ENCODE results near the gene SGCD.

SGCD gene

GRCh38 chr5:156618601-156619000, 291.6 kb downstream of the SGCD start:
- TF ChIP-seq POLR2AphosphoS5 (IDR thresholded peaks at IDR 0.05; ENCODE audit: borderline replicate concordance, low read depth, low read length) (no peak), EZH2 (IDR thresholded peaks at IDR 0.05) (no peak), FOXP2 (optimal IDR thresholded peaks at IDR 0.05; ENCODE audit: control extremely low read depth, extremely low read length, insufficient read depth) (no peak)

DNA sequence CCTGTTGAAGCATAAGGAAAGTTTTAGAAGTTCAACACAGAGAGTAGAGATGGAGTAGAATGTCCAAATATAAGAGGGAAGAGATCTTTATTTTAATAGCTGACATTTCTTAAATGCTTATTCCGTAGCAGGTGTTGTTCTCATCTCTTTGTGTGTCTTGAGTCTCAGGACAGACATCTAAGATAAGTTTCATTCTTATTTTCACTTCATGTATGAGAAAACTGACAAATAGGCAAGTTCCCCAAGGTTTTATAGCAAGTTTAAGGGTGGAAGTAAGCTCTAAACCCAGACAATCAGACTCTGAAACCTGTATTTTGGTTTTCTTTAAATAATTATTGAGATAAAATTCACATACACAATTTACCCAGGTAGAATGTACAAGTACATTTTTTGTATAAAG, 294.8 kb downstream of the SGCD start:
- no peak for TF ChIP-seq POLR2AphosphoS5 (IDR thresholded peaks at IDR 0.05; ENCODE audit: borderline replicate concordance, low read depth, low read length)
- no peak for TF ChIP-seq EZH2 (IDR thresholded peaks at IDR 0.05)
- no peak for TF ChIP-seq FOXP2 (optimal IDR thresholded peaks at IDR 0.05; ENCODE audit: control extremely low read depth, extremely low read length, insufficient read depth)

More at GRCh38 chr5:156618601-156619000, 291.6 kb downstream of the SGCD start:
- H3K27ac ChIP-seq: no peak overlapping the region
- H3K4me3 ChIP-seq: no peak overlapping the region
- no peak overlapping the region for H3K9ac ChIP-seq (ENCODE audit: insufficient read length)
- no peaks in the 10 kb centered on the region for H3K9me3 ChIP-seq (ENCODE audit: low read depth, low read length)
- no peaks in the 10 kb centered on the region for H3K36me3 ChIP-seq (ENCODE audit: insufficient read depth, low read length)
- DNase-seq (ENCODE audit: low read depth, low spot score): no peak

GRCh38 chr5:156623381-156624040, 296.5 kb downstream of the SGCD start:
- no peak overlapping the region for H3K4me3 ChIP-seq
- H3K36me3 ChIP-seq (ENCODE audit: insufficient read depth, low read length): no peaks in the 10 kb centered on the region
- H3K9me3 ChIP-seq (ENCODE audit: low read depth, low read length): no peaks in the 10 kb centered on the region
- DNase-seq (ENCODE audit: low read depth, low spot score): no peak
- TF ChIP-seq EZH2 (IDR thresholded peaks at IDR 0.05): no peak
- H3K27ac ChIP-seq: no peak overlapping the region
- H3K9ac ChIP-seq (ENCODE audit: insufficient read length): no peak overlapping the region

More for the DNA sequence above, 294.8 kb downstream of the SGCD start:
- DNase-seq (ENCODE audit: low read depth, low spot score): no peak
- H3K9me3 ChIP-seq (ENCODE audit: low read depth, low read length): no peaks in the 10 kb centered on the region
- H3K36me3 ChIP-seq (ENCODE audit: insufficient read depth, low read length): no peaks in the 10 kb centered on the region
- no peak overlapping the region for H3K27ac ChIP-seq
- H3K9ac ChIP-seq (ENCODE audit: insufficient read length): no peak overlapping the region
- H3K4me3 ChIP-seq: no peak overlapping the region

- Histone ChIP-seq H3K36me3 (ENCODE audit: insufficient read depth, low read length) (no peaks in the 10 kb centered on the region), H3K9ac (ENCODE audit: insufficient read length) (no peak overlapping the region), H3K9me3 (ENCODE audit: low read depth, low read length) (no peaks in the 10 kb centered on the region), H3K27ac (no peak overlapping the region), H3K4me3 (no peak overlapping the region)
- no peak for DNase-seq (ENCODE audit: low read depth, low spot score)
- TF ChIP-seq POLR2AphosphoS5 (IDR thresholded peaks at IDR 0.05; ENCODE audit: borderline replicate concordance, low read depth, low read length): no peak
- no peak for TF ChIP-seq FOXP2 (optimal IDR thresholded peaks at IDR 0.05; ENCODE audit: control extremely low read depth, extremely low read length, insufficient read depth)
Observed at GRCh38 chr5:156624686-156625085, 297.7 kb downstream of the SGCD start.

DNA sequence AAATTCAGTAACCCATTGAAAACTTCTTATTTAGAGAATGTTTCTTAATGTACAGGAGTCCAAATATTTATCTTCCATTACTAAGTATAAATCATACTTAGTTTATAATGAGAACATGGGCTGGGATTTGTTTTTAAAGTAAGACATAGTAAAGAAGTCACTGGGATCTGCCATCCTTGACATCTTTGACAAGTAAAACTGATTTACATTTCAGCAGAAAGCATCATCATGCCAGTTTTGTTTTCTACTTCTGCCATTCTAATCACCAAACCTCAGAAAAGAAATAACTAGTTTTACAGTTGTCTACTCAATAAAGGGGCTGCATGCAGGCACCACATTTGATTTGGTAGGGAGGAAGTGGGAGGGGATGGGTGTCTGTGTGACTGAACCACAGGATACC, 301.5 kb downstream of the SGCD start:
- Histone ChIP-seq H3K9me3 (ENCODE audit: low read depth, low read length) (no peaks in the 10 kb centered on the region), H3K4me3 (no peak overlapping the region), H3K36me3 (ENCODE audit: insufficient read depth, low read length) (no peaks in the 10 kb centered on the region), H3K9ac (ENCODE audit: insufficient read length) (no peak overlapping the region), H3K27ac (no peak overlapping the region)
- no peak for TF ChIP-seq FOXP2 (optimal IDR thresholded peaks at IDR 0.05; ENCODE audit: control extremely low read depth, extremely low read length, insufficient read depth)
- TF ChIP-seq POLR2AphosphoS5 (IDR thresholded peaks at IDR 0.05; ENCODE audit: borderline replicate concordance, low read depth, low read length): no peak
- TF ChIP-seq EZH2 (IDR thresholded peaks at IDR 0.05): no peak
- DNase-seq (ENCODE audit: low read depth, low spot score): no peak

GRCh38 chr5:156631005-156631404, 304.0 kb downstream of the SGCD start:
- DNase-seq (ENCODE audit: low read depth, low spot score): no peak
- no peak overlapping the region for H3K9ac ChIP-seq (ENCODE audit: insufficient read length)
- no peaks in the 10 kb centered on the region for H3K9me3 ChIP-seq (ENCODE audit: low read depth, low read length)
- no peak for TF ChIP-seq POLR2AphosphoS5 (IDR thresholded peaks at IDR 0.05; ENCODE audit: borderline replicate concordance, low read depth, low read length)
- TF ChIP-seq FOXP2 (optimal IDR thresholded peaks at IDR 0.05; ENCODE audit: control extremely low read depth, extremely low read length, insufficient read depth): no peak
- no peak for TF ChIP-seq EZH2 (IDR thresholded peaks at IDR 0.05)
- H3K27ac ChIP-seq: no peak overlapping the region
- no peak overlapping the region for H3K4me3 ChIP-seq
- no peaks in the 10 kb centered on the region for H3K36me3 ChIP-seq (ENCODE audit: insufficient read depth, low read length)

DNA sequence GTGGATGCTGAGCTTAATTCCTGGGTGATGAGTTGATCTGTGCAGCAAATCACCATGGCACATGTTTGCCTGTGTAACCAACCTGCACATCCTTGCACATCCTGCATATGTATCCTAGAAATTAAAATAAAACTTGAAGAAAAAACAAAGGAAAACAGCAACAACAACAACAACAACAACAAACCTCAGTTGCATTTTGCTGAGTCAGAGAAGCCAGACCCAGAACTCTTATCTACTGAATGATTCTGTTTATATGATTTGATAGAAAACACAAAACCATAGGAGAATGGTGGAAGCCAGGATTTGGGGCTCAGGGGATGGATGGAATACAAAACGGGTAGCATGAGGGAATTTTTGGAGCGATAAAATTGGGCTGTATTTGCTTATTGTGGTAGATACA, 307.3 kb downstream of the SGCD start:
- H3K36me3 ChIP-seq (ENCODE audit: insufficient read depth, low read length): no peaks in the 10 kb centered on the region
- H3K4me3 ChIP-seq: no peak overlapping the region
- no peak for DNase-seq (ENCODE audit: low read depth, low spot score)
- TF ChIP-seq POLR2AphosphoS5 (IDR thresholded peaks at IDR 0.05; ENCODE audit: borderline replicate concordance, low read depth, low read length) (no peak), EZH2 (IDR thresholded peaks at IDR 0.05) (no peak), FOXP2 (optimal IDR thresholded peaks at IDR 0.05; ENCODE audit: control extremely low read depth, extremely low read length, insufficient read depth) (no peak)
- H3K9me3 ChIP-seq (ENCODE audit: low read depth, low read length): no peaks in the 10 kb centered on the region
- no peak overlapping the region for H3K9ac ChIP-seq (ENCODE audit: insufficient read length)
- H3K27ac ChIP-seq: no peak overlapping the region

DNA sequence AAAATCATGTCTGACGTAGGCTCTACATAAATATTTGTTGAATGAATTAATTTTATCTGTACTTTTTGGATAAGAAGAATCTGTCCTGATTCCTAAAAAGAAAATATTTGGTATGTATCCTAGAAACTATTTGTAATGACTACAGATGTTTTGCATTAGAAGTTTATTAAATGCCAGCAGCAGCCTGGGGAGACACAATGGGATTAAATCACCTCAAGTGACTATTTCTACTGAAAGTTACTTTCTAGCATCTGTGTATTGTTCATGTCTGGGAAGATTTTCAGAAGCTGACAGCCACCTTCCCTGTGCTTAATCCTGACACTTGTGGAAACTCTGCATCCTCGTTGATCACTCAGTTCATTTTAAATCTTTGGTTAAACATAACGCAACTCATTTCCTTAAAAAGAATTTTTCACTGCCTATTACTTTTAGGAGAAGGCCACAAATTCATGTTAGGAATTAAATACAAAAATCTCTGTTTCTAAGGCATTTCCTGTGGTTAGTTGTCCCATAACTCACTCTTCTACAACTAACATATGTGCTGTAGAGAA, 313.8 kb downstream of the SGCD start:
- Histone ChIP-seq H3K27ac (no peak overlapping the region), H3K36me3 (ENCODE audit: insufficient read depth, low read length) (no peaks in the 10 kb centered on the region), H3K9me3 (ENCODE audit: low read depth, low read length) (no peaks in the 10 kb centered on the region), H3K4me3 (no peak overlapping the region), H3K9ac (ENCODE audit: insufficient read length) (no peak overlapping the region)
- no peak for TF ChIP-seq POLR2AphosphoS5 (IDR thresholded peaks at IDR 0.05; ENCODE audit: borderline replicate concordance, low read depth, low read length)
- no peak for TF ChIP-seq FOXP2 (optimal IDR thresholded peaks at IDR 0.05; ENCODE audit: control extremely low read depth, extremely low read length, insufficient read depth)
- no peak for TF ChIP-seq EZH2 (IDR thresholded peaks at IDR 0.05)
- DNase-seq (ENCODE audit: low read depth, low spot score): no peak

GRCh38 chr5:156641686-156642085, 314.7 kb downstream of the SGCD start:
- TF ChIP-seq FOXP2 (optimal IDR thresholded peaks at IDR 0.05; ENCODE audit: control extremely low read depth, extremely low read length, insufficient read depth) (no peak), POLR2AphosphoS5 (IDR thresholded peaks at IDR 0.05; ENCODE audit: borderline replicate concordance, low read depth, low read length) (no peak), EZH2 (IDR thresholded peaks at IDR 0.05) (no peak)

More at GRCh38 chr5:156641686-156642085, 314.7 kb downstream of the SGCD start:
- no peaks in the 10 kb centered on the region for H3K9me3 ChIP-seq (ENCODE audit: low read depth, low read length)
- H3K36me3 ChIP-seq (ENCODE audit: insufficient read depth, low read length): no peaks in the 10 kb centered on the region
- H3K4me3 ChIP-seq: no peak overlapping the region
- H3K9ac ChIP-seq (ENCODE audit: insufficient read length): no peak overlapping the region
- H3K27ac ChIP-seq: no peak overlapping the region
- no peak for DNase-seq (ENCODE audit: low read depth, low spot score)
